ENCODE results near the gene TAF15.

- no peak for TF ChIP-seq CTCF (IDR thresholded peaks at IDR 0.05)
- TF ChIP-seq POLR2A (IDR thresholded peaks at IDR 0.05), result no peak
These were observed 12.3 kb upstream of the TAF15 start for GRCh38 chr17:35796942-35797341.

All from right lobe of liver (tissue), 4 donors.